BLaER1 (cell line): ENCODE measurements around the gene NOTCH1.
A peak's percentile ranks its signal among the peaks of the same experiment; 100 is the strongest.

ENCODE experiments used
- H3K27ac ChIP-seq: shearing (Covaris generic); formaldehyde crosslinking; 2 replicates; pipeline ENCODE4 v1.8.1; 2022
- H3K27me3 ChIP-seq: shearing (Covaris generic); formaldehyde crosslinking; 2 replicates; pipeline ENCODE4 v1.8.1; 2022
- H3K36me3 ChIP-seq: shearing (Covaris generic); formaldehyde crosslinking; 2 replicates; pipeline ENCODE4 v1.8.1; 2022
- H3K4me1 ChIP-seq: shearing (Covaris generic); formaldehyde crosslinking; 2 replicates; pipeline ENCODE4 v1.8.1; 2022
- H3K4me2 ChIP-seq: shearing (Covaris generic); formaldehyde crosslinking; 2 replicates; pipeline ENCODE4 v1.8.1; 2022
- H3K4me3 ChIP-seq: shearing (Covaris generic); formaldehyde crosslinking; 2 replicates; pipeline ENCODE4 v1.8.1; 2022
- H3K9ac ChIP-seq: shearing (Covaris generic); formaldehyde crosslinking; 2 replicates; pipeline ENCODE4 v1.8.1; 2022
- H3K9me3 ChIP-seq: shearing (Covaris generic); formaldehyde crosslinking; 2 replicates; pipeline ENCODE4 v1.8.1; 2022
- H4K20me1 ChIP-seq: shearing (Covaris generic); formaldehyde crosslinking; 2 replicates; pipeline ENCODE4 v1.8.1; 2022
- Cebpa-rat ChIP-seq: shearing (Covaris generic); IDR thresholded peaks from 2 replicates; pipeline ENCODE4 v1.8.1; 2022

NOTCH1 gene

DNA sequence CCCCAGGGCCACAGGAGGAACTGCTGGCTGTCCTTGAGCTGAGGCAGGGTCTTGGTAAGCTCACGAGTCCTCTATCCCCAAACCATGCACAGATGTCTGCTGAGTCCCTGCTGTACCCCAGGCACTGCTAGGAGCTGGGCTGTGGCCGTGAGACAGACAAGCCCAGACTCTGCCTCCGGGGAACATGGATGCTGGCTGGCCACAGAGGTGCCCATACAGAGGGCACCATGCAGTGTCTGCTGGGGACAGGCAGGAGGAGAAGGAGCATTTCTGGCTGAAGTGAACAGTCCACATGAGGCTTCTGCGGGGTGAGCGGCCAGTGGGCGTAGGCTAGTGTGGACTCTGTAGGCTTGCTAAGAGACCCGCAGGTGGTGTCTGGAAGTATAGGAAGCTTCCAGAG lies 58.2 kb downstream of the NOTCH1 start:
- Histone ChIP-seq H3K4me3 (no peak overlapping the region), H4K20me1 (peaks cover 28% of the 10 kb centered on the region), H3K27ac (no peak overlapping the region), H3K4me2 (no peak overlapping the region), H3K9ac (no peak overlapping the region), H3K9me3 (no peaks in the 10 kb centered on the region), H3K4me1 (peaks cover 24% of the 10 kb centered on the region), H3K36me3 (0 out of 2 replicates have a peak, but pooled peaks cover 2% of the 10 kb centered on the region), H3K27me3 (no peaks in the 10 kb centered on the region)
- no peak for TF ChIP-seq Cebpa-rat

DNA sequence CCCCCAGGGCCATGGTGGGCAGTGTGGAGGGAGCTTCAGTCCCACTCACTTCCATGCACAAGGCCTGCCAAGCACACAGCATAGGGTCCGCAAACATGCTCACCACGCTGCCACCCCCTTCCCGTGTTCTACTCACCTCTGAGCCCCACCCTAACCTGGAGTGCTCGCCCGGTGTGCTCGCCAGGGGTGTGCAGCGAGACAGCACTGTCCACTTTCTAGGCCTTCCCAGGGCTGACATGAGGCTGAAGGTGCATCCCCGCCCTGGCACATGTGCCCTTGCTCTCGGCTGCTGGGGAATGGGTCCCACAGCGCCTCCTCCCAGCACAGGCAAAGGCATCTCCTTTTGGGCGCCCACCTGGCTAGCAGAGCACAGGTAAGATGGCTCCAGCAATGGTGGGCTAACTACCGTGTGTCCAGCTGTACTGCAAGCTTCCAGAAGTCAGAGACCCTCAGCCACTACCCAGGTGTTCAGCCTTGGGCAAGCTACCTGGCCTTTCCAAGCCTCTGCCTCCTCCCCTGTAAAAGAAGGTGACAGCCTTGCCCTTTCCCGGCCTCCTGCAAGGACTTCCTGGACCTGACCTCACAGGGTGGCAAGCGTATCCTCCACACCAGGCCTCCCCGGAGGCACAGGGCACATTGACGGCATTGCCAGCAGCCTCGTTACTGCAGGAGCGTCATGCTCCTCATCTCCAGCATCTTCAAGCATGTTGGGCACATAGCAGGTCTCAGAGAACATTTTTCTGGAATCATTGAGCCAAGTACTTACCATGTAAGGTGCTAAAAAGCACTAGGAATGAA lies 58.8 kb downstream of the NOTCH1 start:
- Histone ChIP-seq H4K20me1 (peaks cover 33% of the 10 kb centered on the region), H3K4me3 (no peak overlapping the region), H3K27ac (no peak overlapping the region), H3K27me3 (no peaks in the 10 kb centered on the region), H3K4me1 (peaks cover 24% of the 10 kb centered on the region), H3K36me3 (no peaks in the 10 kb centered on the region), H3K4me2 (no peak overlapping the region), H3K9ac (no peak overlapping the region), H3K9me3 (no peaks in the 10 kb centered on the region)
- TF ChIP-seq Cebpa-rat = no peak

DNA sequence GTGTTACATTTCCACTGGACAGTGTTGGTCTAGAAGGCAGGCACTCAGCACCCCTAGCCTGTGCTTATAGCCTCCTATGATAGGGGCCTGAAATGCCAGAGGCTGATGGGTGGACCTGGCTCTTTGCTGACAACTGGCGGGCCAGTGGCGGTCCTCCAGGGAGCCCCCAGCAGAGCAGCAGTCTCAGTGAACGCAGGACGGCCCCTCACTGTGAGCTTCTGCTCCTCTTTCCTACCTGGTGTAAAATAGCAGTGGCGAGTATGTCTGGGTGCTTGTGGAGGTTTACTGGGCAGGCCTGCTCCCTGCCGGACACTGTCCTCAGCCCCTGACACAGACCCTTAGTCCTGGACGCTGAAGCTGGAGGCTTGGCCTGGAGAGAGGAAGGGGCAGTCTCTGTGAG lies 59.7 kb downstream of the NOTCH1 start:
- Histone ChIP-seq H4K20me1 (peaks cover 42% of the 10 kb centered on the region), H3K27me3 (no peaks in the 10 kb centered on the region)

DNA sequence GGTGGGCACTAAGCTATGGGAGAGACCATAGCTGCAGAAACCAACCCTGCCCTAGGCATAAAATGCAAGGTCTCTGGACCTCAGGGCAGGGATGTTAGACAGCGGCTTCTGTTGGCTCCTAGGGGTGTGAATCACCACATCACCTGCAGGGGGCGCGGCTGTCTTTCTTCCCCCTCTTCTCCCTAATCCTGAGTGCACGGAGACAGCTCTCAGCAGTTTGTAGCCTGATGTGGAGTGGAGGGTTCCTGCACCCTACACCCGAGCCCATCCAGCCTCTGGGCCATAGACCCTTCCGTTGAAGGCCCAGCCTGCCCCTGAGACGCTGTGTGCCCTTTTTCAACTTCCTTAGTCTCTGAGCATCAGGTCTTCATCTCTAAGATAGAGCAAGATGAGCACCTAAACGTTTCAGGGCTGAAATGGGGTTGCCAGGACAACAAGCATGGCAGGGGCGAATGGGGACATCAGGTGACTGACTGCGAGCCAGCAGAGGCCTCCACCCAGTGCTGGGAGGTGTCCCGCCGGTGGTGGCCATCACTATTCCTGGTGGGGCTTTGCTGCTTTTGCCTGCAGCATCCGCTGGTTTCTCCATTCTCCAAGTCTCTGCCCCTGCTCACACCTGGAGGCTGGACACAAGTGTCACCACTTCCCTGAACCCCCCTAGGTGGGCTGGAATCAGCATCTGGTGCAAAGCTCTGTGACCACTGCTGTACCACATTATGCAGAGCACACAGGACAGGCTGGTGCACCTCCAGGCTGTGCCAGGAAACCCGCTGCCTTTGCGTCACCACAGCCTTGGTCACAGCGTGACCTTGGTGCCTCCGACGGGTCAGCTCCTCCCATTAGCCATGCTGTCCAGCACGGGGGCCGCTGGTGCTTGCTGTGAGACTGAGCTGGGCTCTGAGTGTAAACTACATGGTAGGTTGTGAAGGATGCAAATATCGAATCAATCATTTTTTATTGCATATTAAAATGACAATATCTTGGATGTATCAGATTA lies 60.5 kb downstream of the NOTCH1 start:
- no peak for TF ChIP-seq Cebpa-rat
- H3K4me3 ChIP-seq = no peak overlapping the region
- H3K9me3 ChIP-seq = no peaks in the 10 kb centered on the region
- H3K27ac ChIP-seq = no peak overlapping the region
- peaks cover 3% of the 10 kb centered on the region for H3K36me3 ChIP-seq
- peaks cover 50% of the 10 kb centered on the region for H4K20me1 ChIP-seq
- H3K27me3 ChIP-seq = no peaks in the 10 kb centered on the region
- peaks cover 37% of the 10 kb centered on the region for H3K4me1 ChIP-seq
- peak overlapping the region; percentile 99 for H3K4me2 ChIP-seq
- no peak overlapping the region for H3K9ac ChIP-seq

More for the DNA sequence above, 59.7 kb downstream of the NOTCH1 start:
- Histone ChIP-seq H3K4me3 (no peak overlapping the region), H3K27ac (no peak overlapping the region), H3K9me3 (no peaks in the 10 kb centered on the region), H3K9ac (no peak overlapping the region), H3K36me3 (no peaks in the 10 kb centered on the region), H3K4me2 (no peak overlapping the region), H3K4me1 (peaks cover 33% of the 10 kb centered on the region)
- TF ChIP-seq Cebpa-rat = no peak

DNA sequence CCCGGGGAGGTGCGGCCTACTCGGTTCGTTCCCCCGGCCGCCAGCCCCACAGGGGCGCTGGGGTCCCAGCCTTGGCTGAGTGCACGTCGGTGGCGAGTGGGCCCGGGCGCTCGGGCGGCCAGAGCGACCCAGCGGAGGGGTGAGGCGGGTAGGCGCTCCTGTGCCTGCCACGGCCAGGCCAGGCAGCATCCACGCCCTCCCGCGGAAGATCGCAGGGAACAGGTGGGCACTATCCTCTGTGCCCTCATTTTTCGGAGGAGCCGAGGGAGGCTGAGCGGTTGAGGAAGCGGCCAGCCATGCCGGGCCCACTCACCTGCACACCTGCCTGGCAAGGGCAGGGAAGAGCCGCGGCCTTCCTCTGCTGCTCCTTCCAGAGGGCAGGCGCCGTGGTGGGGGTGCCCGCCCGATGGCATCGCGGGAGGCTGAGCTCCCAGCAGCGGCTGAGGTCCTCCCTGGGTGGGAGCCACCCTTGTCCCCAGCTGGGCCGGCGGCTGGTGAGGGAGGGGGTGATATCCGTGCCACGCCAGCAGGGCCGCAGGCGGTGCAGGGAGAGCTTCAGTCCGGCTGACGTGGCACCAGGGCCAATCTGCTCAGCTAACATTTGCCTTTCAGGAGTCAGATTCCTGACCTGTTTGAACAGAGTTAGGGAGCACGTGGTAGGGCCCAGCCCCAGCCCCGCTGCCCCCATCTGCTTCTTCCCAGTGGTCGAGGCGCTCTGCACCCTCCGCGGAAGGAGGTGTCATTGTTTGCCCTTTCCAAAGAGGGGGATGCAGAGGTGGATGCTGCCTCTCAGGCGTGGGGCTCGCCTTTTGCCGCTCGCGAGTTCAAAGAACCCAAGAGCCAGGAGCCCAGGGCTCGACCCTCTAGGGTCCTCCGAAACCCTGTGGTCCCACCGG lies 61.4 kb downstream of the NOTCH1 start:
- TF ChIP-seq Cebpa-rat = no peak
- Histone ChIP-seq H4K20me1 (peaks cover 60% of the 10 kb centered on the region), H3K9ac (peak overlapping the region; percentile 94), H3K4me2 (peak overlapping the region; percentile 99), H3K4me3 (peak overlapping the region; percentile 75), H3K27ac (peak overlapping the region; percentile 98), H3K4me1 (peaks cover 42% of the 10 kb centered on the region), H3K27me3 (no peaks in the 10 kb centered on the region), H3K9me3 (no peaks in the 10 kb centered on the region), H3K36me3 (peaks cover 13% of the 10 kb centered on the region)

DNA sequence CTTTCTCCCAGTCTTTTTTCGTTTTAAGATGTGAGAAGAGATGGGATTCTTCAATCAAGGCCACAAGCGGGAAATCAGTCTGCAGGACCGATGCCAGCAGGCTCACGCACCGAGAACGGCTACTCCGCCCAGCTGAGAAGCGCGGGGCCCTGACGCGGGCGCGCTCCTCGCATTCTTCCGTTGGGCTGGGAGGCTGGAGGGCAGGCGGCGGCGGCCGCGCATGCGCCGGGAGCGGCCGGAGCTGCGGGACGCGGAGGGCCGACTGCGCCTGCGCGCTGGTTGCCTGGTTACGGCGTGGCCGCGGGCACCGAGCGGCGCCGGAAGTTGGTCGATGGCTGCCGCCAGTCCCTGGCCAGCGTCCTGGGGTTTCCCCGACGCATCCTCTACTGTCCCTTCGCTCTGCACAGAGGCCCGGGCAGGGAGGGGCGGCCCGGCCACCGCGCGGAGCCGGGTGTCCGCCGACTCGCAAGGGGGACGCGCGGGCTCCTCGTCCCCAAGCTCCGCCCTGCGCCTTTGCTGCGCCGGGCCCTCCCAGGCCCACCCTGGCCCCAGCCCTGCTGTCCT lies 62.2 kb downstream of the NOTCH1 start:
- peak overlapping the region; percentile 98 for H3K27ac ChIP-seq
- TF ChIP-seq Cebpa-rat = no peak
- no peaks in the 10 kb centered on the region for H3K9me3 ChIP-seq
- peaks cover 42% of the 10 kb centered on the region for H3K4me1 ChIP-seq
- no peaks in the 10 kb centered on the region for H3K27me3 ChIP-seq
- H3K36me3 ChIP-seq = peaks cover 20% of the 10 kb centered on the region
- H3K4me3 ChIP-seq = peak overlapping the region; percentile 75
- H3K9ac ChIP-seq = peak overlapping the region; percentile 94
- peaks cover 67% of the 10 kb centered on the region for H4K20me1 ChIP-seq
- peak overlapping the region; percentile 99 for H3K4me2 ChIP-seq

DNA sequence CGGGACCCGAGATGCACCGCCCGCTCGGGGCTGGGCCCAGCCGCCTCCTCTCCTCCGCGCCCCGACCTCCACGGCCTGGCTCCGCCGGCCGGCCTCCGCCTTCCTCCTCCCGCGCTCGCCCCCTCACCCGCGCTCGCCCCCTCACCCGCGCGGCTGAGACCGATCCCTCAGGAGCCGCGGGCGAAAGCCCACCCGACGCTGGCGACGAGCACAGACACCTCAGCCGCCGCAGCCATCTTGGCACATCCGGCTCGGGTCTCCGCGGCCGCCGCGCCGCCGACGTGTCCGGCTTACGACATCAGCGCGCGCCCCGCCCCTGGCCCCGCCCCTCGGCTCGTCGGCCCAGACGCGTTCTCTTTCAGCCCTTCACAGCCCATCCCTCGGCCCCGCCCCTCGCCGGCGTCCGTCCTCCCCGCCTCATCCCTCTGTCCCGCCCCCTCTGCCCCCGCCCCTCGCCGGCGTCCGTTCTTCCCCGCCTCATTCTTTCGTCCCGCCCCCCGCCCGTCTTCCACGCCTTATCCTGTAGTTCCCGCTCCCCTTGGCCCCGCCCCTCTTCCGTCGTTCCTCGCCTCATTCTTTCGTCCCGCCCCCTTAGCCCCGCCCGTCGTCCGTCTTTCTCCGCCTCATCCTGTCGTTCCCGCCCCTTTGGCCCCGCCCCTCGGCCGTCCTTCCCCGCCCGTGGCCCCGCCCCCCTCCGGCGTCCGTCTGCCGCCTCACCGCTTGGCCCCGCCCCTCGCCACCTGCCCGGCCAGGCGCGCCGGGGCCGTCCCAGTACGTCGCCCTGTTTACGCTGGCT lies 62.9 kb downstream of the NOTCH1 start, which contains the start of gene SEC16A:
TSS of gene SEC16A (minus strand) at position 248 of the 796 bp plus-strand sequence. CDS start 5,425 bp downstream, outside the sequence.
- Histone ChIP-seq H3K9ac (peak within 1 kb of the TSS; percentile 100), H3K27ac (peak within 1 kb of the TSS; percentile 99), H3K36me3 (peaks cover 27% of the 10 kb centered on the region), H3K9me3 (no peaks in the 10 kb centered on the region), H3K4me2 (peak within 1 kb of the TSS; percentile 99), H3K4me1 (peaks cover 42% of the 10 kb centered on the region), H3K4me3 (peak within 1 kb of the TSS; percentile 100), H4K20me1 (peaks cover 74% of the 10 kb centered on the region), H3K27me3 (no peaks in the 10 kb centered on the region)
- no peak for TF ChIP-seq Cebpa-rat

DNA sequence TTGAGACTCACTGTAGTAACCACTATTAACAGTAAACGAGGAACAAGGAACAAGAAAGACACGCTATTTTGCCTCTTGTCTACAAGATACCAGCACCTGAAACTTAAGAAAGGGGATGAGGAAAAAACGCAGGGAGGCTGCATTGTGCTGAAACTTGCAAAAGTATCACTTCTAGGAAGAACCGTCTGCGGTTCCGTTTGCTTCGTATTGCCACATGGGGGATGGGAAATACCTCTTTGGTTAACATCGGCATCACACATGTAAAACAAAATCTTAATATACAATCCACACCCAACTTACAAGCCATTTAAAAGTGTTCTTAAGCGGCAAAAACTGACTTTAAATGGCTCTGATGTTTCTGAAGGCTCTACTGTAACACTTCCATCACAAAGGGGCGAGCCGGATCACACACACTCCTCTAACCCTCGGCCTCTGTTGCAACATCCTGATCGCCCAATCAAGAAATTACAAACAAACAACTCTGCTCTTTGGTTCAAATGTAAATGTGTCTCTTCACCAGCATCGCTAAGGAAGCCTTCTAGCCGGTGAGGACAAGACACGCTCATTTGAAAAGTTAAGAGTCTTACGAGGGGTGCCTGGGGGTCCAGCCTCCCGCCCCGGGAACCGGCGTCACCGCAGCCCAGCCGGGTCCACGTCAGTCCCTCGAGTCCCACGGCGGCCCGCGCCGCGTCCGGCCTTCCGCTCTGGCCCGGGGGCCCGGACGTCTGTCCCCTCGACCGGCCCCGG lies 63.6 kb downstream of the NOTCH1 start:
- Histone ChIP-seq H3K9me3 (no peaks in the 10 kb centered on the region), H3K27me3 (no peaks in the 10 kb centered on the region), H3K27ac (peak overlapping the region; percentile 99), H3K4me1 (peaks cover 42% of the 10 kb centered on the region), H3K9ac (peak overlapping the region; percentile 100), H4K20me1 (peaks cover 82% of the 10 kb centered on the region), H3K36me3 (peaks cover 35% of the 10 kb centered on the region), H3K4me3 (peak overlapping the region; percentile 100), H3K4me2 (peak overlapping the region; percentile 96)
- peak; percentile 82 for TF ChIP-seq Cebpa-rat
